DMS 273 treated with DMSO at 0.1 percent for 48 hours (cell line): ENCODE measurements around the gene MITF.

Experiments used
- DNase-seq: peaks from one replicate; lab custom pipeline; 2025; lab: John Stamatoyannopoulos, UW

Gene MITF

GRCh38 chr3:69729147-69729919 is 9.9 kb upstream of the MITF start:
- no peak for DNase-seq

- DNase-seq = no peak
Measured at GRCh38 chr3:69731080-69731479, 8.2 kb upstream of the MITF start.

- DNase-seq = no peak
Measured at GRCh38 chr3:69735893-69736292, 3.4 kb upstream of the MITF start.

GRCh38 chr3:69737392-69737791 is 1.9 kb upstream of the MITF start:
- DNase-seq = no peak

GRCh38 chr3:69738315-69738714 is 949 bp upstream of the MITF start:
- no peak for DNase-seq

- DNase-seq = no peak
Measured at GRCh38 chr3:69738859-69739203, 433 bp upstream of the MITF start.

GRCh38 chr3:69740103-69741021 is 1.1 kb downstream of the MITF start:
- DNase-seq = no peak

- DNase-seq = no peak
Measured at GRCh38 chr3:69741032-69741767, 1.9 kb downstream of the MITF start.

GRCh38 chr3:69742391-69742790 is 3.1 kb downstream of the MITF start:
- no peak for DNase-seq

- DNase-seq = no peak
Measured at GRCh38 chr3:69743975-69744906, 5.0 kb downstream of the MITF start.

GRCh38 chr3:69745505-69745904 is 6.2 kb downstream of the MITF start:
- DNase-seq = no peak

- no peak for DNase-seq
Measured at GRCh38 chr3:69746119-69746518, 6.9 kb downstream of the MITF start.

- no peak for DNase-seq
Measured at GRCh38 chr3:69747511-69748258, 8.4 kb downstream of the MITF start.

- DNase-seq = no peak
Measured at GRCh38 chr3:69748503-69748902, 9.2 kb downstream of the MITF start.

GRCh38 chr3:69749461-69749860 is 10.2 kb downstream of the MITF start:
- DNase-seq = no peak

- DNase-seq = no peak
Measured at GRCh38 chr3:69750549-69750948, 11.3 kb downstream of the MITF start.

- no peak for DNase-seq
Measured at GRCh38 chr3:69751074-69751476, 11.8 kb downstream of the MITF start.

GRCh38 chr3:69752241-69752640 is 13.0 kb downstream of the MITF start:
- DNase-seq = no peak

- DNase-seq = no peak
Measured at GRCh38 chr3:69753179-69753775, 14.0 kb downstream of the MITF start.

- DNase-seq = no peak
Measured at GRCh38 chr3:69755795-69756194, 16.5 kb downstream of the MITF start.
